Adrenal gland (tissue), 5 donors: Measurements from ENCODE around the gene CCDC38.

Experiments used
- POLR2A ChIP-seq, 2 donors: fragments of 450-650 bp; IDR thresholded peaks; one replicate each; pipeline ENCODE4 v1.6.1; 2017; ENCODE audit warnings: antibody characterized with exemption in 2 of 2, mild to moderate bottlenecking in 2 of 2, moderate library complexity in 1 of 2
- TF ChIP-seq, protein P1 (sequence below), 6 experiments: fragments of 450-650 bp in 4 of 6; fragments of 200-600 bp in 2 of 6; sonication (generic) in 1 of 6; IDR thresholded peaks; 1 replicate in 5 of 6; 2 replicates in 1 of 6; pipeline versions ENCODE4 v1.5.1 to v1.8.0; 2016 to 2021; ENCODE audit warnings: antibody characterized with exemption in 6 of 6, mild to moderate bottlenecking in 2 of 6, moderate library complexity in 1 of 6
- donor health status: DM: no; HTN: no; CAD: no.

DNA sequence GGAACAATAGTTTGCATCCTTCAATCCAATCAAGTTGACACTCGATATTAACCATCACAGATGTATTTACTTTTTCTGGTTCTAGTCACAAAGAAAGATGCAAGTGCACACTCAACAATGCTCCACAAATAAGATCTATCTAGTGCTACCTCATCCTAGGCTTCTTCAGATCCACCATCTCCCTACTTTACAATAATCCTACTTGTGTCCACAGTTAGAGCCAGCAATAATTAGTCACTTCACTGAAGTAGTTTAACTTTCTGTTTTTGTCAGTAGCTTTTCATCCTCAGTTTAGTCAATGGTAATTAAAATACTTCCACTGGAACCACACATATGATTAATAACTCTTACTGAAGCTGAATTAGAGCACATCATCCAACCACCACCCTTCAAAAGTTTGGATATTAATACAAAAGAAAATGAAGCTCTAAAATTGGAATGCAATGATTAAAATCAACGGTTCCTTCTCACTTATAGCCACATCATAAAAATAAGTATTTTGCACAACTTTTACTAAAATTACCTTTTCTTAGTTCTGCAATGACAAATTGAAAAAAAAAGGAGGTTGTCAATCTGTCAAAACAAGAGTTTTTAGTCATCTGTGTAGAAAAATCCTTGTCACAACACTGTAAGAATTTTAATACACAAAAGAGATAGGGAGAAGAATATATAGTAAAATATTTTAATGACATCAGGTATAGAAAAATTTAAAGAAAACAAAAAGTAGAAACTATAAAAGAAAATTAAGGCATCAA, 111.9 kb downstream of the CCDC38 start:
- no peak for TF ChIP-seq POLR2A (IDR thresholded peaks at IDR 0.05)
- TF ChIP-seq, protein P1, sequence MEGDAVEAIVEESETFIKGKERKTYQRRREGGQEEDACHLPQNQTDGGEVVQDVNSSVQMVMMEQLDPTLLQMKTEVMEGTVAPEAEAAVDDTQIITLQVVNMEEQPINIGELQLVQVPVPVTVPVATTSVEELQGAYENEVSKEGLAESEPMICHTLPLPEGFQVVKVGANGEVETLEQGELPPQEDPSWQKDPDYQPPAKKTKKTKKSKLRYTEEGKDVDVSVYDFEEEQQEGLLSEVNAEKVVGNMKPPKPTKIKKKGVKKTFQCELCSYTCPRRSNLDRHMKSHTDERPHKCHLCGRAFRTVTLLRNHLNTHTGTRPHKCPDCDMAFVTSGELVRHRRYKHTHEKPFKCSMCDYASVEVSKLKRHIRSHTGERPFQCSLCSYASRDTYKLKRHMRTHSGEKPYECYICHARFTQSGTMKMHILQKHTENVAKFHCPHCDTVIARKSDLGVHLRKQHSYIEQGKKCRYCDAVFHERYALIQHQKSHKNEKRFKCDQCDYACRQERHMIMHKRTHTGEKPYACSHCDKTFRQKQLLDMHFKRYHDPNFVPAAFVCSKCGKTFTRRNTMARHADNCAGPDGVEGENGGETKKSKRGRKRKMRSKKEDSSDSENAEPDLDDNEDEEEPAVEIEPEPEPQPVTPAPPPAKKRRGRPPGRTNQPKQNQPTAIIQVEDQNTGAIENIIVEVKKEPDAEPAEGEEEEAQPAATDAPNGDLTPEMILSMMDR (IDR thresholded peaks at IDR 0.05) = no peak
